HepG2 (cell line): ENCODE data around the gene LRRC74B. TPM values are rescaled to one million over a fixed set of nuclear protein-coding genes. Genes with fewer than 3 reads are reported as not detected.

Experiments used
- ATF1 ChIP-seq: IDR thresholded peaks from 2 replicates; pipeline ENCODE4 v1.6.1; 2016; ENCODE audit warnings: mild to moderate bottlenecking, control low read depth
- CENPX ChIP-seq: sonication (generic); formaldehyde crosslinking; IDR thresholded peaks from 2 replicates; pipeline ENCODE4 v1.9.0; 2021; ENCODE audit warnings: mild to moderate bottlenecking, missing genetic modification reagents, moderate library complexity
- MAFG ChIP-seq: sonication (generic); formaldehyde crosslinking; IDR thresholded peaks from 2 replicates; pipeline ENCODE4 v1.5.1; 2020; ENCODE audit warnings: mild to moderate bottlenecking, missing genetic modification reagents
- NFIB ChIP-seq: sonication (generic); formaldehyde crosslinking; IDR thresholded peaks from 2 replicates; pipeline ENCODE4 v1.9.0; 2021; ENCODE audit warnings: missing genetic modification reagents, mild to moderate bottlenecking, borderline replicate concordance
- POGK ChIP-seq: sonication (generic); formaldehyde crosslinking; conservative IDR thresholded peaks from 2 replicates; pipeline ENCODE4 v1.8.0; 2022; ENCODE audit warnings: mild to moderate bottlenecking, moderate library complexity, missing genetic modification reagents
- RARG ChIP-seq: sonication (generic); formaldehyde crosslinking; IDR thresholded peaks from 2 replicates; pipeline ENCODE4 v1.4.0; 2020; ENCODE audit warnings: low read depth, mild to moderate bottlenecking, missing genetic modification reagents
- ZBTB40 ChIP-seq, 2 experiments: fragments of 450-650 bp in 1 of 2; sonication (generic) in 1 of 2; formaldehyde crosslinking in 1 of 2; IDR thresholded peaks; 2 replicates each; pipeline versions ENCODE4 v1.6.1 to v1.8.0; 2016 to 2022; ENCODE audit warnings: antibody characterized with exemption in 1 of 2, mild to moderate bottlenecking in 1 of 2, missing genetic modification reagents in 1 of 2
- ZNF180 ChIP-seq: sonication (generic); formaldehyde crosslinking; IDR thresholded peaks from 2 replicates; pipeline ENCODE4 v1.4.0; 2020; ENCODE audit warnings: low read depth, missing genetic modification reagents, borderline replicate concordance
- ZNF282 ChIP-seq: fragments of 450-650 bp; IDR thresholded peaks from 2 replicates; pipeline ENCODE4 v1.6.1; 2018; ENCODE audit not compliant: partially characterized antibody
- ZNF687 ChIP-seq: sonication (generic); formaldehyde crosslinking; IDR thresholded peaks from 2 replicates; pipeline ENCODE4 v1.5.1; 2020; ENCODE audit warnings: mild to moderate bottlenecking, missing genetic modification reagents, moderate library complexity
- ZSCAN22 ChIP-seq: sonication (generic); formaldehyde crosslinking; IDR thresholded peaks from 2 replicates; pipeline ENCODE4 v1.4.0; 2020; ENCODE audit warnings: mild to moderate bottlenecking, missing genetic modification reagents
- polyA plus RNA-seq, 8 experiments: library from polyadenylated mRNA; depleted of rRNA in 3 of 8; stranded (reverse) in 7 of 8; unstranded in 1 of 8; fragments of >200 nt; fragmentation: Illumina TruSeq in 4 of 8; extraction: Trizol in 4 of 8; gene quantifications; 2 replicates each; pipeline versions ENCODE4 v1.2.1 to v1.2.3, GENCODE V29; 2011 to 2016; ENCODE audit warnings: low read depth in 4 of 8, missing spikeins in 1 of 8, mixed read lengths in 1 of 8; ENCODE audit not compliant: insufficient read depth in 1 of 8
- total RNA-seq, 5 experiments: library from RNA; depleted of rRNA; stranded (reverse); fragments of >200 nt; fragmentation: Illumina TruSeq; extraction: Trizol; gene quantifications; 2 replicates each; pipeline ENCODE4 v1.2.3, GENCODE V29; 2016; ENCODE audit warnings: low read depth in 1 of 5
- TF ChIP-seq, protein P1 (sequence below): IDR thresholded peaks from 2 replicates; pipeline ENCODE4 v1.6.1; 2012; ENCODE audit warnings: inconsistent platforms

Gene LRRC74B
- total and polyA plus RNA-seq, 2 of the 13 experiments (the other 11 are each of a cell fraction or from before 2014, with no cell fraction given), result not detected

DNA sequence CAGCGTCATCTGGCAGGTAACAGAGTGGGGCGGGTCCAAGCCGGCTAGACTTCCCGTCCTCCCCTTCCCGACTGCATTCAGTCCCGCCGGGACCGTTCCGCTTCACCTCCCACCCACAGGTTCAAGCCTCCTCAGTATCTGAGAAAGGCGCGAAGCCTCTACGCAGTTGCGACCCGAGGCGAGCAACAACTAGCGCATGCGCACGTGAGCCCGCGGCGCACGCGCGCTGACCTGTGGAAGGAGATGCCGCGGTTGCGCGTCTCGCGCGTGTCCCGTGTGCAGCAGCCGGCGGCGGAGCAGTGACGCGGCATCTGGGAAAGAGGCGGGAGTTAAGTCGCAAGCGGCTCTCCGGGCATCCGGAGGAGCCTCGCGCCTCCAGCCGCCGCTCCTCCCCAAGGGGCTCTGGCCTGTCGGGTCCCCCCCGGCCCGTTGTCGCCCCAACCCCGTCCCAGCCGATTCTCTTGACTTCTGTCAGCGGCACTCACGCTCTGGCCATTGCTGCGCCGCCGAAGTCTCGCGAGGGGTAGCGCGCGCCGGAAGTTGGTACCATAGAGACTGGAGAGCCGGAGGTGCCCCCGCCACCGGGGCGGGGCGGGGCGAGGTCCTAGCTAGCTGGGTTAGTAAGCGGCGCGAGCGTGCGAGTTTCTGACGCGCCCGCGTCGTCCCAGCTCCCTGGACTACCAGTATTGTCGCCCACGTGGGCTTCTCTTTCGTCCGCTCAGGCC is 44.0 kb upstream of the LRRC74B start, which contains the start of gene THAP7 (continued):
- TF ChIP-seq, protein P1, sequence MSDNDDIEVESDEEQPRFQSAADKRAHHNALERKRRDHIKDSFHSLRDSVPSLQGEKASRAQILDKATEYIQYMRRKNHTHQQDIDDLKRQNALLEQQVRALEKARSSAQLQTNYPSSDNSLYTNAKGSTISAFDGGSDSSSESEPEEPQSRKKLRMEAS, result peak; percentile 92
- TF ChIP-seq ZNF180 (CRISPR knock-in tag), result 0 out of 2 replicates have a peak, but pooled peaks have one; percentile 6
- TF ChIP-seq ZNF282, result no peak
- 0 out of 2 replicates have a peak, but pooled peaks have one; percentile 6 for TF ChIP-seq MAFG (CRISPR knock-in tag)
- no peak for TF ChIP-seq NFIB (CRISPR knock-in tag)
- peak; percentile 41 for TF ChIP-seq POGK (CRISPR knock-in tag)
- TF ChIP-seq ZBTB40 (IDR thresholded peaks at IDR 0.05), result no peak
- peak; percentile 65 for TF ChIP-seq ZBTB40 (CRISPR knock-in tag; IDR thresholded peaks at IDR 0.05)
- no peak for TF ChIP-seq ZSCAN22 (CRISPR knock-in tag)
- TF ChIP-seq ATF1 (CRISPR knock-in tag), result no peak
- TF ChIP-seq RARG (CRISPR knock-in tag), result no peak
- TF ChIP-seq CENPX, result no peak
- peak; percentile 99 for TF ChIP-seq ZNF687 (CRISPR knock-in tag)
